Thymus (tissue), 11 donors: ENCODE results near the gene GSC2. TPM values are rescaled to one million over a fixed set of nuclear protein-coding genes. Genes with fewer than 3 reads are reported as not detected.

Experiments used
- DNase-seq, 9 donors: peaks; one replicate each; pipeline ENCODE4 v3.0.0-alpha.2; 2013; ENCODE audit warnings: low spot score in 9 of 9, low read depth in 6 of 9, missing footprints in 1 of 9
- H3K27ac ChIP-seq, 2 donors: one replicate each; pipeline ENCODE4 v1.5.1; 2013; ENCODE audit warnings: control low read depth in 1 of 2, low read depth in 1 of 2, low read length in 1 of 2, mild to moderate bottlenecking in 1 of 2, moderate library complexity in 1 of 2
- H3K27me3 ChIP-seq, 2 donors: one replicate each; pipeline ENCODE4 v1.5.1; 2013; ENCODE audit warnings: low read length in 1 of 2; ENCODE audit not compliant: control insufficient read depth in 2 of 2, insufficient read depth in 1 of 2
- H3K36me3 ChIP-seq, 2 donors: one replicate each; pipeline ENCODE4 v1.5.1; 2013; ENCODE audit warnings: low read length in 1 of 2, mild to moderate bottlenecking in 1 of 2, moderate library complexity in 1 of 2; ENCODE audit not compliant: control insufficient read depth in 2 of 2, insufficient read depth in 2 of 2
- H3K4me1 ChIP-seq, 2 donors: one replicate each; pipeline ENCODE4 v1.5.1; 2013; ENCODE audit warnings: low read length in 2 of 2; ENCODE audit not compliant: control insufficient read depth in 2 of 2, insufficient read depth in 2 of 2
- H3K4me3 ChIP-seq, 2 donors: one replicate each; pipeline ENCODE4 v1.5.1; 2013; ENCODE audit warnings: low read length in 2 of 2, control low read depth in 1 of 2, mild to moderate bottlenecking in 1 of 2
- H3K9me3 ChIP-seq, 2 donors: one replicate each; pipeline ENCODE4 v1.5.1; 2013; ENCODE audit warnings: low read length in 1 of 2, mild to moderate bottlenecking in 1 of 2; ENCODE audit not compliant: control insufficient read depth in 2 of 2, insufficient read depth in 1 of 2
- WGBS: extraction: QIAGEN DNeasy Blood & Tissue Kit; methylation state at CpG from one replicate; pipeline ENCODE4 v1.1.7; 2013; 5-methylcytosine and 5-hydroxymethylcytosine counted together
- polyA plus RNA-seq: library from polyadenylated mRNA; stranded (reverse); fragments of 200-250 nt; gene quantifications from one replicate; pipeline ENCODE4 v1.2.3, GENCODE V29; 2013
- total RNA-seq: library from RNA; stranded (reverse); fragments of 120-200 nt; gene quantifications from one replicate; pipeline ENCODE4 v1.2.4, GENCODE V29; 2013
- donor health status: healthy.

Gene GSC2
- total and polyA plus RNA-seq, 2 donors: not detected

GRCh38 chr22:19118329-19118880, 31.7 kb downstream of the GSC2 start:
- H3K4me1 ChIP-seq: peaks cover 24 to 52% of the 10 kb centered on the region in 2 donors
- WGBS: 80% methylated on average over 4 of the region's 4 CpGs
- peaks cover 9 to 17% of the 10 kb centered on the region in 2 donors for H3K36me3 ChIP-seq
- H3K9me3 ChIP-seq: no peaks in the 10 kb centered on the region
- peak in 3 of 9 donors; percentile 33 to 52 (median 42) for DNase-seq
- peak overlapping the region in 1 of 2 donors; percentile 63 for H3K27ac ChIP-seq
- no peak overlapping the region for H3K4me3 ChIP-seq
- H3K27me3 ChIP-seq: peaks cover 0 to 5% of the 10 kb centered on the region in 2 donors

- H3K9me3 ChIP-seq: no peaks in the 10 kb centered on the region
- H3K4me1 ChIP-seq: peaks cover 20 to 45% of the 10 kb centered on the region in 2 donors
- DNase-seq: no peak
- H3K27ac ChIP-seq: no peak overlapping the region
- no peak overlapping the region for H3K4me3 ChIP-seq
- no peaks in the 10 kb centered on the region for H3K27me3 ChIP-seq
- WGBS: 92% methylated on average over 9 of the region's 9 CpGs
- peaks cover 12 to 17% of the 10 kb centered on the region in 2 donors for H3K36me3 ChIP-seq
These were observed 33.0 kb downstream of the GSC2 start for GRCh38 chr22:19117111-19117512.

GRCh38 chr22:19115628-19116027, 34.5 kb downstream of the GSC2 start:
- DNase-seq: no peak
- H3K27me3 ChIP-seq: no peaks in the 10 kb centered on the region
- H3K27ac ChIP-seq: no peak overlapping the region

GRCh38 chr22:19114984-19115552, 35.0 kb downstream of the GSC2 start:
- H3K4me1 ChIP-seq: peaks cover 18 to 39% of the 10 kb centered on the region in 2 donors
- H3K9me3 ChIP-seq: no peaks in the 10 kb centered on the region
- no peak for DNase-seq
- peaks cover 16 to 17% of the 10 kb centered on the region in 2 donors for H3K36me3 ChIP-seq
- H3K27me3 ChIP-seq: no peaks in the 10 kb centered on the region
- whole genome bisulfite sequencing: 95% methylated on average over 4 of the region's 4 CpGs
- no peak overlapping the region for H3K27ac ChIP-seq
- H3K4me3 ChIP-seq: no peak overlapping the region

More at GRCh38 chr22:19115628-19116027, 34.5 kb downstream of the GSC2 start:
- H3K9me3 ChIP-seq: no peaks in the 10 kb centered on the region
- peaks cover 17 to 41% of the 10 kb centered on the region in 2 donors for H3K4me1 ChIP-seq
- H3K4me3 ChIP-seq: no peak overlapping the region
- peaks cover 16 to 17% of the 10 kb centered on the region in 2 donors for H3K36me3 ChIP-seq
- WGBS: 89% methylated on average over 4 of the region's 4 CpGs

GRCh38 chr22:19113429-19113828, 36.7 kb downstream of the GSC2 start:
- H3K9me3 ChIP-seq: no peaks in the 10 kb centered on the region
- H3K4me3 ChIP-seq: no peak overlapping the region
- H3K36me3 ChIP-seq: peaks cover 13 to 15% of the 10 kb centered on the region in 2 donors
- no peak overlapping the region for H3K27ac ChIP-seq
- no peaks in the 10 kb centered on the region for H3K27me3 ChIP-seq
- no peak for DNase-seq
- H3K4me1 ChIP-seq: peaks cover 21 to 34% of the 10 kb centered on the region in 2 donors
- over 99% methylated on average over 5 of the region's 5 CpGs for WGBS

- Histone ChIP-seq H3K27me3 (no peaks in the 10 kb centered on the region), H3K36me3 (peaks cover 11 to 12% of the 10 kb centered on the region in 2 donors), H3K4me3 (no peak overlapping the region), H3K9me3 (no peaks in the 10 kb centered on the region), H3K27ac (no peak overlapping the region), H3K4me1 (peaks cover 27 to 35% of the 10 kb centered on the region in 2 donors)
- 96% methylated on average over 3 of the region's 3 CpGs for WGBS
- DNase-seq: no peak
These were observed 38.5 kb downstream of the GSC2 start for GRCh38 chr22:19111584-19111983.

- H3K9me3 ChIP-seq: no peaks in the 10 kb centered on the region
- no peaks in the 10 kb centered on the region for H3K27me3 ChIP-seq
- H3K4me1 ChIP-seq: peaks cover 27 to 37% of the 10 kb centered on the region in 2 donors
- no peak overlapping the region for H3K27ac ChIP-seq
- 98% methylated on average over 3 of the region's 3 CpGs for WGBS
- no peak for DNase-seq
- peaks cover 11 to 12% of the 10 kb centered on the region in 2 donors for H3K36me3 ChIP-seq
- H3K4me3 ChIP-seq: no peak overlapping the region
These were observed 39.0 kb downstream of the GSC2 start for GRCh38 chr22:19111140-19111539.

GRCh38 chr22:19110646-19111045, 39.4 kb downstream of the GSC2 start:
- peaks cover 27 to 37% of the 10 kb centered on the region in 2 donors for H3K4me1 ChIP-seq

GRCh38 chr22:19110064-19110458, 40.0 kb downstream of the GSC2 start:
- 38% methylated on average over 4 of the region's 4 CpGs for WGBS
- Histone ChIP-seq H3K9me3 (no peaks in the 10 kb centered on the region), H3K36me3 (peaks cover 4 to 13% of the 10 kb centered on the region in 2 donors), H3K4me1 (peaks cover 27 to 37% of the 10 kb centered on the region in 2 donors), H3K27ac (peak overlapping the region; percentile 54 to 87), H3K27me3 (no peaks in the 10 kb centered on the region), H3K4me3 (peak overlapping the region in 1 of 2 donors; percentile 11)
- peak in 1 of 9 donors; percentile 28 for DNase-seq

More at GRCh38 chr22:19110646-19111045, 39.4 kb downstream of the GSC2 start:
- DNase-seq: no peak
- Histone ChIP-seq H3K36me3 (peaks cover 10 to 11% of the 10 kb centered on the region in 2 donors), H3K9me3 (no peaks in the 10 kb centered on the region), H3K27me3 (no peaks in the 10 kb centered on the region), H3K4me3 (no peak overlapping the region), H3K27ac (no peak overlapping the region)
